HG02943 (cell line): ENCODE measurements around the gene ACOX2.
"Not testable (repeated sequence)": the region's sequence is repeated elsewhere in the genome, so short reads cannot be mapped to it uniquely, and the experiment has no call there.

ENCODE experiments used
- ATAC-seq: cut with Tn5 transposase; IDR thresholded peaks from one replicate; pipeline ENCODE4 v1.9.1; 2021; ENCODE audit warnings: mild to moderate bottlenecking, low read depth, moderate library complexity; ENCODE audit not compliant: unreplicated experiment

The ACOX2 gene

GRCh38 chr3:58535531-58536500 lies 1.2 kb downstream of the ACOX2 start:
- no peak for ATAC-seq

DNA sequence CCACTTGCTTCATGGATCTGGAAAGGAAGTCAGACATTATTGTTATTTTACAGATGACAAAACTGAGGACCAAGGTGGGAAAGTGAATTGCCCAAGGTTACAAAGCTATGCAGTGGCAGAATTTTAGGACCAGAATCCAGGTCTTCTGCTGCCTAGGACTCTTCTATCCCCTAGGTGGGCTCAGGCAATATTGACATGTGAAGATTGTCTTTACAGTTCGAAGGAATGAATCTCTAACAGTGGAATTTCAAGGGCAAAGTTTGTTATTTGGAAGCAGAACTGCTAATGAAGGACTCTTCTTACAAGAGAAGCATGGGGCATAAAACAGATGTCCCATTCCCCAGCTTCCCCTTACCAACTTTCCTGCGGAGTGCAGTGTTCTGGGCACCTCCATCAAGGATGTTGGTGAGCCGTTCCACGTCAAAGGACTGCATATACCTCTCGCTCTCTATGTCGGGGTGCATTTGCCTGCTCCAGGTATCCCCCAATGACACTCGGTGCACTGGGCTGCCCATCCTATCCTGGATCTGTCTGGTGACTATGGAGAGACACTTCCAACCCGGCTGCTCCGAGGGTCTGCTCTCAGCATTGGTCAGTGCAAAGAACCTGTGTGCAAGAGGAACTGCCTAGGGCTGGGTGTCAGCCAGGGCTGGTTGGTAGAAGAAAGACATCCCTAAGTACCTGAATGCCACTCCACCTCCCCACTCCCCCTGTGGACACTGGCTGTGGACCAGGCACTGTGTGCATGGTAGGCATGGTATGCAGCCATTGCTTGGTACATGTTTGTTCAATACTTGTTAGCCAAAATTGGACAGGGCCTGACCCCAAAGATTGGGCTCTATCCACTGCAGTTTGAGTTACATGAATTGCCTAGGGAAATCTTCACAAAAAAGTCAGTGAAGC lies 2.1 kb downstream of the ACOX2 start:
- no peak for ATAC-seq

DNA sequence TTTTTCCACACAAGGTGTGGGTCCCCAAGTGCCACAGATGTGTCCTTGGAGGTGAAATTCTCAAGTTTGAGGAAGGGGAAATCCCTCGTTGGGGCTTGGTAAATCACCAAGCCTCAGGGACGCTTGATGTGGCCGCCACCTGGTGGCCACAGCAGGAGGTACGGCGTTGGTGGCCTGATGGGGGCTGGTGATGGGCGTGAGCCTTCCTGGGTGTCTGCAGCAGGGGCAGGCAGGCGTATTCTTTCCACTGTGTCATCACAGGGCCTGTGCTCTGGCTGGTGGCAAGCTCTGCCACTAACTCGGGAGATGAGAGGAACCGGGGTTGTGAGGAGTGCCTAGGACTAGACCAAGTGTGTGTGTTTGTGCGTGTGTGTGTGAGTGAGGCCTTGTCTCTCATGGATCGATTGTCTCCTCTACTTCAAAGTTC lies 4.2 kb downstream of the ACOX2 start:
- ATAC-seq, result peak; percentile 81

DNA sequence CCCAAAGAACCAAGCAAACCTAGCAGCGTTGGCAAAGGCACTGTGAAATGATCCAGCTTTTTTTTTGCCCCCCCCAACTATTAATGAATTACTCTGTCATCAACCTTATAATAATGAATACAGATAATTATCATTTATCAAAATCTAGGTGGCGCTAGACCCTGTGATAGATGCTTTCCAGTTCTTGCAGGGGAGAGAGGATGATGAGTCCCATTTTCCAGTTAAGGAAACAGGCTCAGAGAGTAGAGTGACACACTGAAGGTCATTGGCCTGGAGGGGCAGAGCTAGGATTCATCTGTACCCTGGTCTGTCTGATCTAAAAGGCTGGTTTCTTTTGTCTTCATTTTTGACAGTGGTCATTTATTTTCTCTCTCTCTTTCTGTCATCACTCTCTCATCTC lies 5.0 kb downstream of the ACOX2 start:
- no peak for ATAC-seq

- ATAC-seq, result no peak
Observed at GRCh38 chr3:58531555-58531954, 5.4 kb downstream of the ACOX2 start.

DNA sequence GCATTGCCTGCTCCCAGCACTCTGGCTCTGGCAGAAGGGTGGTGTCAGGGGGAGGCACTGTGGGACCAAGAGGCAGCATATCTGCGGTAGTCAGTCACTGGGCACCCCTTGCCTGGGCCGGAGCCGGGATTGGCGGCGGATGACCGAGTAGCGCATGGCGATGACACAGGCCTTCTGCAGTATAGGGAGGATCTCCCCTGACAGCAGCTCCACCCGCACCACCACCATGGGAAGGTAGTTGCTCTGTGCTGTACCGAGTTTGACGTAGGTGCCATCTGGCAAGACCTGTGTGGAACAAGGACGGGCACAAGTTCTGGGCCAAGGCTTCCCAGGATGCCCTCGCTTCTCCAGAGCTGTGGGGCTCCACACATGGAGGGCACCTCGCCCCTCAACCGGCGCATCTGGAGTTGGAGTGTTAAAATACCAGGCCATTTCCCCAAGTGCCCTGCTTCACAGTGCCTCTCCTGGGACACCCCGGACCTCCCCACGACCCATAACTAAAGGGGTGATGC lies 6.6 kb downstream of the ACOX2 start:
- ATAC-seq, result no peak

- no peak for ATAC-seq
Observed at GRCh38 chr3:58529516-58530353, 7.3 kb downstream of the ACOX2 start.

DNA sequence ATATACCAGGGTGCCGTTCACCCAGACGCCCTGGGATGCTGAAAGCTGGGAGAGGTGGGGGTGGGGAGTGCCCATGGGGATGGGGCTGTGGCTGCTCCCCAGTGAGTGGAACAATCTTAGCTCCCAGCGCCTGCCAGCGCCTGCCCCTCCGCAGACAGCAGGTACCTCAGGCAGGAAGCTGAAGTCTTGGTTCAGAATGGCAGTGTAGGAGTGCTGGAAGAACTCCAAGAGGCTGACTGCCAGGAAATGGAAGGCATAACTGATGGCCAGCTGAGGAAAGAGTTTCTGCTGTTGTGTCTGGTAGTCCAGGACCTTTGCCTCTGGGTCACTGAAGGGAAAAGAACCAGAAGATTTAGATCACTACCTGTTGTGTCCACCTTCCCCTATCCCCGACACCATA lies 8.4 kb downstream of the ACOX2 start:
- ATAC-seq, result no peak

DNA sequence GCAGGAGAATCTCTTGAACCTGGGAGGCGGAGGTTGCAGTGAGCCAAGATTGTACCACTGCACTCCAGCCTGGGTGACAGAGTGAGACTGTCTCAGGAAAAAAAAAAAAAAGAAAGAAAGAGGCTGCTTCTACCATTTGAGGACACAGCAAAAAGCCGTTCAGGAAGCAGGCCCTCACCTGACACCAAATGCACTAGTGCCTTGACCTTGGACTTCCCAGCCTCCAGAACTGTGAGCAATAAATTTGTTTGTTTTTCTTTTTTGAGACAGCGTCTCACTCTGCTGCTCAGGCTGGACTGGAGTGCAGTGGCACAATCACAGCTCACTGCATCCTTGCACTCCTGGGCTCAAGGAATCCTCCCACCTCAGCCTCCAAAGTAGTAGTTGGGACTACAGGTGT lies 9.6 kb downstream of the ACOX2 start:
- not testable (repeated sequence) for ATAC-seq

DNA sequence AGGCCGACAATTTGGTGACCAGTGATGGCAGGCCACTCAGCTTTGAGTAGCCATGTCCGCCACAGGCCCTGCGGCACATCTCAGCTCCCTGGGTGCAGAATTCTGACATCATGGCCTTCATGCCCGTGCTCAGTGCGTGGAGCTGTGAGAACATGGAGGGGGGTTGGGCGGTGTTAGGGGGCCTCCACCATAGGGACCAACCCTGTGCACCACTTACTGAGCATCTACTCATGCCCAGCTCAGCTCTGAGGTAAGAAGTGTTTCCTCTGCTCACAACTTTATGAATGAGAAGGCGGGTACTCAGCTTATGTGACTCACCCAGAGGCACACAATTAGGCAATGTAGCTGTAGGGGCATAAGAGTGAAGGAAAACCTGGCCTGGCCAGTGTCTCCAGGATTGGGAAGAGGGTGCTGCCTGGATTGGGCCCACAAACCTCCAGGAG lies 10.5 kb downstream of the ACOX2 start:
- no peak for ATAC-seq

DNA sequence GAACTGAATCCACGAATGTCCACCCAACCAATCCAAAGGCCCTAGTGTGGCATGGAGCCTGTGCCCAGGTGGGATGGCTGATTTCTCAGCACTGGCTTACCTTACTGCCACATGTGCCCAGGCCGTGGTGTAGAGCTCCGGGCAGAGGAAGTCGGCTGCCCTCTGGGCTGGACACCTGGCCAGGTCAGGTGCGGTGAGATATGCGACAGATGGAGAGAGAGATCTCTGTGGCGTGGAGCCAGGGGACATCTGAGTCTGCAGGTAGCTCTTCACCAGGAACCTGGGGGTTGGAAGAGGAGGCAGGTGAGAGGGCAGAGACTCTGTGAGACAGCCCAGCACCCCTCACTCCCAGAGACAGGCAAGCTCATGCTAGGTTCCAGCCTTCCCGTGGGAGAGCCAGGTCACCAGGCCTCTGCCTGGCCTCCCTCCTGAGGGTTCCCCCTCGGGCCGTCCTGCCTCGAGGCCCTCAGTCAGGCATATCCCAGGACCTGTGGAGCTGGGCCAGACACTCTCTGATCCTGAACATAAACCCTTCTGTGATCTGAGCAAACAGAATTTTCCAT lies 12.6 kb downstream of the ACOX2 start:
- no peak for ATAC-seq

- no peak for ATAC-seq
Observed at GRCh38 chr3:58522759-58523425, 14.1 kb downstream of the ACOX2 start.

DNA sequence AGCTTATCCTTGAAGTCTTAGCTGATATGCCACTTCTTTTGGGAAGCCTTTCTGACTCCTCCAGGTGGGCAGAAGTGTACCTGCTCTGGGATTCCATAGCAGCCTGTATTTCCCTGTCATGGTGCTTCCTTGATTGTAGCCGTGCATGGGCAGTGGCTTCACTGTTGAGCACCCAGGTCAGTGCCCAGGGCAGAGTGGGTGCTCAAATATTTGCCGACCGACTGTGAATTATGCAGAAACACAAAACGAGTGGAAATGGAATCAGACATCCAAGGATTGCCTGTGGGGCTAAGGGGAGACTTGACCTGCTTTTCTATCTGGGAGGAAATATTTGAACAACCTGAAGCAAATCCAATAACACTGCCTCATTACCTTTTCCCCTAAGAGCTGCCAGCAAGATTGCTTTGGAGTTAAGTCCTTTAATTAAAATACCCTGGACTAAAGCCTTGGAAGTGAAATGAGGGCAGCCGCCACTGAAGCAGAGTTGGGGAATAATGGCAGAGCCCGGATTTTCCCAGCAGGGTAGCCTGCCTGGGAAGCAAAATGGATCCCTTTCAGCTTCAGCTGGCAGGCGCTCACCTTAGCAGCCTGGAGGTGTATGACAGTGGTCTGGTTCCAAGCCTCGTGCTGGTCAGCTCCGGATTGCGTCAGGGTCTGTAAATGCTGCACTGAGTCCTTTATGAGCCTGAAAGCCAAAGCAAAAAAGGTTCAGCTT lies 14.9 kb downstream of the ACOX2 start:
- ATAC-seq, result no peak

GRCh38 chr3:58521336-58521670 lies 15.7 kb downstream of the ACOX2 start:
- no peak for ATAC-seq

DNA sequence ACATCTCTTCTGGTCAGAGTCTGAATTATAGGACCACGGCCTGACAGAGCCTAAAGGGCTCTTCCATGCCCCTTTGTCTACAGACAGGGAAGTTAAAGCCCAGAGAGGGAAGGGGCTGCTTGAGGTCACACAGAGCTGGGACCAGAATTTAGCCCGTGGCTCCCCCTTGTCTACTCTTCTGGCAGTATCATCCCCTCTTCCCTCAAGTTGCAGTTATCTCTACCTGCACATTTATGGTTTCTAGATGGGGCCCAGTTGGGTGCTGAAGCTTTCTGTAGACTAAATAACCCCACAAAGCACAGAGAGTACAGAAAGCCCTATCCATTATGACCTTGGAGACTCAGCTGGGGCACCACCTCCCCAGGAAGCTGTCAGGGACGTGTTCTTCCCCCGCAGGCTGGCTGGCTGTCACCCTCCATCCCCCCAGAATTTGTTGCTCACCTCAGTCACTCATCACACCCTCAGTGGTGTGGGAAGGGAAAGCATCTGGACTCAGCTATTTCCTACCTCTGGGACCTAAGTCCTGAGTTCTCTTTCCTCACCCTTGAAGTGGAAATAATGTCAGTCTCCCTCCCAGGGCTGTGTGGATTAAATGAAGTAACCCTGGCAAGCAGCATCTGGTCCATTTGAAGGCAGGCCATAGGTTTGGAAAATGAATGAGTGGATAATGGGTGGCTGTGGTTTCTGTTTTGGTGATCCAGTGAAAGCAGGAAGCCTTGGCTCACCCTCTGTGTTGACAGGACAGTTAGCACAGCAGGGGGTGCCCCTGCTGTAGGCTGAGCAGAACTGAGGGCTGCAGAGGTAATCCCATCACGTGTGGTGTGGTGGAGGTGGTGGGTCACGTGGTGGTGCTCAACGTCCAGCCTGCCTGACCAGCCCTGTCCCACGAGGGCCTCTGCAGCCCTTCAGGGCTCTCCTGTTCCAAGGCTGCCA lies 16.3 kb downstream of the ACOX2 start:
- ATAC-seq, result no peak

GRCh38 chr3:58519668-58520402 lies 17.2 kb downstream of the ACOX2 start:
- ATAC-seq, result no peak

- no peak for ATAC-seq
Observed at GRCh38 chr3:58518291-58518789, 18.6 kb downstream of the ACOX2 start.
